Stimulated activated naive CD8-positive, alpha-beta T cell treated with anti-CD3 and anti-CD28 coated beads, Interleukin-15, amount 100 ng/mL, for 72 hours (primary cell): ENCODE measurements around the gene SULT1C2.

Source experiments
- ATAC-seq: fragments of 150-1000 bp; cut with Tn5 transposase; 2 replicates; pipeline ENCODE4 v1.10.0; 2021; ENCODE audit warnings: mild to moderate bottlenecking, moderate library complexity
- DNase-seq, 2 donors: peaks; one replicate each; pipeline ENCODE4 v3.0.0; 2021 to 2022
- H3K27ac Mint-ChIP-seq, 2 donors: one replicate each; pipeline ENCODE4 v1.8.0; 2022; ENCODE audit warnings: mild to moderate bottlenecking in 2 of 2, mixed read lengths in 2 of 2, moderate library complexity in 2 of 2
- H3K27me3 Mint-ChIP-seq: one replicate; pipeline ENCODE4 v1.8.0; 2022; ENCODE audit warnings: mixed read lengths
- H3K4me1 Mint-ChIP-seq: one replicate; pipeline ENCODE4 v1.8.0; 2022; ENCODE audit warnings: mild to moderate bottlenecking, mixed read lengths
- H3K4me3 Mint-ChIP-seq, 2 donors: one replicate each; pipeline ENCODE4 v1.8.0; 2022; ENCODE audit warnings: mild to moderate bottlenecking in 2 of 2, mixed read lengths in 2 of 2, moderate library complexity in 1 of 2
- H3K9me3 Mint-ChIP-seq, 2 donors: one replicate each; pipeline ENCODE4 v1.8.0; 2022; ENCODE audit warnings: mixed read lengths in 2 of 2

Gene SULT1C2

DNA sequence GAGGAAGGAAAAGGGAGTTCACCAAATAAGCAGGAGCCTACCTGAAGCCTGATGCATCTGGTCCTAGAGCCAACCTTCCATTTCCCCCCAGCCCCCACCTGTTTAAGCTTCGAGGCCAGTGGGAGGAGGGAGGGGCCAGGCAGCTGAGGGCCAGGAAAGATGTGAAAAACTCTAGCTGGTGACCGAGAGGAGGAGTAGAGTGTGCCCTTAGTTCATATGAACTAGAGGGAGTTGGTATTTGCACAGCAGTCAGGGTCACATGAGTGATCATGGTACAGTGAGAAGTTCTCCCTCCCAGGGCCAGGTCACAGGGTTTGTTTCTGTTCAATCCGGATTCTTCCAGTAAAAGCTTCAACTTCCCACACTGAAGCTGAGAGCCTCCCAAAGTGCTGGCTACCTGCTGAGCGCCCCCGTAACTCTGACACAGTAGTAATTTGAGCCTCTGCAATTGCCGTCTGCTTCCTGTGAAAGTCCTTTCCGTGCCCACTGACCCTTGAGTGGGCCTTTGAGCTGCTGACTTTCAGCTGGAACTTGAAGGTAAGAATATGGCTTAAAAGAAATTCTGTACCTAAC lies at the start of gene SULT1C2:
SULT1C2 (plus strand) TSS at position 362 of the 573 bp plus-strand sequence. CDS start 4,773 bp downstream, outside the sequence.
- H3K4me3 Mint-ChIP-seq = no peak within 1 kb of the TSS
- peaks cover 16% of the 10 kb centered on the region for H3K27me3 Mint-ChIP-seq
- DNase-seq (no peak), ATAC-seq (no peak)
- H3K4me1 Mint-ChIP-seq = no peaks in the 10 kb centered on the region
- no peak within 1 kb of the TSS for H3K27ac Mint-ChIP-seq
- peaks cover 0 to 12% of the 10 kb centered on the region in 2 donors for H3K9me3 Mint-ChIP-seq

DNA sequence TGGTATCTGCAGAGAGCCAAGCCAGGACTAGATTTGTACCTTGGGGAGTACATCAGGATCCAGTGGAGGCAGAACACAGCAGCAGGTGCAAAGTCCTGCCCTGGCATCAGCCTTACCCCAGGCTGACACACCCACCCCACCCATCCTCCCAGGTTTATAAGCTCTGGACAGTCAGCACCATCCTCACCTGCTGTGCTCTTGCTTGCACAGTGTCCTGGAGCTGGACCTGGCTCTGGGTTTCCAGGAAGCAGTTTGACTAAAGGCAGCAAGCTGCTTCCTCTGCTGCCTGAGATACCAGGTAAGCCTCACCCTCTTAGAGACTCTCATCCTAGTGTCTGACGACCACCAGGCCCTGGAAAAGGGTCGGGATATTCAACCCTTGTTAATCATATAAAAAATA lies 48.9 kb upstream of the SULT1C2 start, which contains the start of gene SULT1C3:
SULT1C3 (plus strand) TSS at position 183 of the 400 bp plus-strand sequence. CDS start 7,227 bp downstream, outside the sequence.
- peaks cover 0 to 5% of the 10 kb centered on the region in 2 donors for H3K9me3 Mint-ChIP-seq
- H3K27me3 Mint-ChIP-seq = peaks cover 5% of the 10 kb centered on the region
- no peaks in the 10 kb centered on the region for H3K4me1 Mint-ChIP-seq
- DNase-seq = no peak
- no peak for ATAC-seq
- H3K27ac Mint-ChIP-seq = no peak within 1 kb of the TSS
- H3K4me3 Mint-ChIP-seq = no peak within 1 kb of the TSS

DNA sequence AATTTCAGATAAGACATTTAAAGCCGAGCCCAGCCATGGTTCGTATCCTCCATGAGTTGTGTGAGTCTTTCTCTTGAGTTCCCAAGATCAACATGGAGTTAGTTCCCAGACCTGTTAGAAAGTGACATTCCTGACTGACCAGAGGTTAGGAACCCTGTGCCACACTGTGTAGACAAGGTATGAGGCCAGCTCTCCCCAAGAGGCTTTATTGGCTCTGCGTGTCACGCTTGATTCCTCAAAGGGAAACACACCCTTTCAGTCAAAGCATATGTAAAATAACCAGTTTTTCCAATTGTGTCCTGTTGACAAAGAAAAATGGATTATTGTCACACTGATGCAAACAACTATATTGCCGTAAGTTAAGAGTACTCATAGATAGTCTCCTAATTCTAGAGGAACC lies 47.7 kb upstream of the SULT1C2 start:
- Mint-ChIP-seq H3K27ac (no peak overlapping the region), H3K4me1 (no peaks in the 10 kb centered on the region), H3K9me3 (peaks cover 0 to 3% of the 10 kb centered on the region in 2 donors), H3K27me3 (peaks cover 4% of the 10 kb centered on the region), H3K4me3 (no peak overlapping the region)
- DNase-seq (no peak), ATAC-seq (no peak)

DNA sequence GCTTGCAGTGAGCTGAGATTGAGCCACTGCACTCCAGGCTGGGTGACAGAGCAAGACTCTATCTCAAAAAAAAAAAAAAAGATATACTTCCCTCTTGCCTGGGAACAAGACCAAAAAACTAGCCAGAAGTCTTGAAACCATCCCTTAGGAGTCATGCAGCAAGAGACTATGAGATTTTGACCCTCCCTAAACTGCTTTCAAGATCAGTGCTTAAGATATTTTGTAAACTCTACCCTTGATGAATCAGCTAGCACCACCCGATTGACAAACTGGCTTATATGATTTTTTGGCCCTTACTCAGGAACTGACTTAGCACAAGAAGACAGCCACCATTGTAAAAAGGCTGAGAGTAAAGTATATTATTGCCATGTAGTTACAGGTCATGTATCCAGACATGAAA lies 45.1 kb upstream of the SULT1C2 start:
- H3K27me3 Mint-ChIP-seq = peaks cover 7% of the 10 kb centered on the region
- no peak for DNase-seq
- H3K4me3 Mint-ChIP-seq = no peak overlapping the region
- H3K4me1 Mint-ChIP-seq = no peaks in the 10 kb centered on the region
- ATAC-seq = no peak
- no peak overlapping the region for H3K27ac Mint-ChIP-seq
- peaks cover 0 to 7% of the 10 kb centered on the region in 2 donors for H3K9me3 Mint-ChIP-seq

DNA sequence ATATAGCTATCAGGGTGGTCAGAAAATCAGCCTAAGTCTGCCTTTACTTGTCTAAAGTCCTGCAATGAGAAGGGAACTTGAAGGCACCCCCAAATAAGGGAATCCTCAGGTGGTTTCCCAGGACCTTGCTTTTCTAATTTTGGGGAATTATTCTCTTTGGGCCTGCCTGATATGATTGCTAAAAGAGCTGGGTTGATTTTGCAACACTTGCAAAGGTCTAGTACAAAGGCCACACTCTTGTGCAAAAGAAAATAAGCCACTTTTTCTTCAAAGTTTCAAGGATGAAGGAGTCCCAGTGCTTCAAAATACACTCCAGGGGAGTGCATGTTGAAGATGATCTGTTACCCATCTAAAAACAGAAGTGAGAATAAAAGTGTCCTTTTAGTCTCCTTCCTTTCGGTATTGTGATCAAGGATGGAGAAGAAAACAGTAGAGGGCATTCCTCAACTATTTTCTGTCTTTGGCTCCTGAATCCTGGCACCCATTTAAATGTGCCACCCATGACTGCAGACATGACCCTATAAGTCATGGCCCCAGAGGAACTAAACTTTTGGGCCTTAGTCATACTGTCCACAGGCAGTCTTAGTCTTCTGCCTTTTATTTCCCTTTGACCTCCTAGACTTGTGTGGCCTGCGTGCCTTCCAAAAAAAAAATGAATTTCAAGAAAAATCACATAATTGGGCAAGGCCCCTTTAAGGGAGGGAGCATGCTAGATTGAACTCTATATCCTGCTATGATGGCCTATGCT lies 43.9 kb upstream of the SULT1C2 start:
- Mint-ChIP-seq H3K27me3 (peaks cover 7% of the 10 kb centered on the region), H3K4me3 (no peak overlapping the region), H3K9me3 (peaks cover 0 to 7% of the 10 kb centered on the region in 2 donors), H3K4me1 (no peaks in the 10 kb centered on the region), H3K27ac (no peak overlapping the region)
- DNase-seq = no peak
- ATAC-seq = no peak

DNA sequence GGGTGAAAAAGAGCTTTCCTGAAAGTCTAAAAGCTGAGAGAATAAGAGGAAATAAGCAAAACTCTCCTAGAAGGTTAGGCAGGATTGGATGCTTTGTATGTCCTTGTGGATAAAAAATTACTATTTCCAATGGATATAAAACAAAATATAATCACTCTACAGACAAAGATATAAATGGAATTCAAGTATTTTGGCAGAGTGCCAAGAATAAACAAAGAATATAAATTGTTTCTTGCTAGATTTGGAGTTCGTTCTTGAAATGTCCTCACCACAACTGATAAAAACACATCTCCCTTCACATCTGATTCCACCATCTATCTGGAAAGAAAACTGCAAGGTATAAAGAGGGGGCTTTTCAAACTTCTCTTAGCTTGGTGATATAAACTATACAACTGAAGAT lies 35.6 kb upstream of the SULT1C2 start:
- ATAC-seq (no peak), DNase-seq (no peak)
- Mint-ChIP-seq H3K27ac (no peak overlapping the region), H3K27me3 (no peaks in the 10 kb centered on the region), H3K4me3 (no peak overlapping the region), H3K9me3 (no peaks in the 10 kb centered on the region), H3K4me1 (no peaks in the 10 kb centered on the region)

DNA sequence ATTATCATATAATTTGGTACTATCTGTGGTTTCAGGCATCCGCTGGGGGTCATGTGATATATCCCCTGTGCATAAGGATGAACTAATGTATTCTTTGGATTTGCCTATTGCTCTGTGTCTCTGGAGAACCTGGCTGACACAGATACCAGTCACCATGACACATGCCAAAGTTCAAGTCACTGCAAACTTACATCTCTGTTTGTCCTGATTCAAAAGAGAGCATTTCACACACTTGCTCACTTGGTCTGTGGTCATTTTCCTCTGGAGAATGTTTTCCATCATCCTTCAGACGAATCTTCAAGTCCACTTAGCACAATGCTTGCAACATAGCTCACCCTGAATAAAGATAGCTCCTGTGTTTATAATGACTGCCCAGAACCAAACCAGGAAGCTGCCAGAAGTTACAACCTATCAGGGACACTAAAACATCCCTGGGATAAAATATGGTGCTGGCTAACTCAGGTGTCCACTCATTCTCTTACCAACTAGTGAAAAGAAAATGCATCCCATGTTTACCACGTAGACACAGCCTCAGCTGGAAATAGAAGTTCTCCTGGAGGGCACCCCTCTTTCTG lies 30.9 kb upstream of the SULT1C2 start:
- Mint-ChIP-seq H3K4me3 (no peak overlapping the region), H3K9me3 (no peaks in the 10 kb centered on the region), H3K4me1 (no peaks in the 10 kb centered on the region), H3K27me3 (peaks cover 7% of the 10 kb centered on the region), H3K27ac (peak overlapping the region in 1 of 2 donors; percentile 23)
- ATAC-seq (no peak), DNase-seq (no peak)

DNA sequence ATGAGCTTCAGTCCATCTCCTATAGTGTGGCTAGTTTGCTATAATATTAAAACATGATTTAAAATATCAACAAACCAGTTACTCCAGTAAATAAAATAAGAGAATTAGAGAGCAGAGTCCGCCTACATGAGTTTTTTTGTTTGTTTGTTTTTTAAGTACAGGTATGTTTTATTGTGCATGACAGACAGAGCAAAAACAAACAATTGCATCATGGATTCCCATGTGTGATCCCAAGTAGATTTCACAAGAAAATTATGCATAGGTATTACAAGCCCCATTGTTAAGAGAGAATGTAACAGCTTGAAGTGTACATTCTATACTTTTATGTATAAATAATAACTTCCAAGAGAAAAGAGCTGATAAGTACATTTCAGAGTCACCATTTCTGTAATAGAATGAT lies 27.9 kb upstream of the SULT1C2 start:
- ATAC-seq = no peak
- no peak overlapping the region for H3K4me3 Mint-ChIP-seq
- no peaks in the 10 kb centered on the region for H3K9me3 Mint-ChIP-seq
- peaks cover 7% of the 10 kb centered on the region for H3K27me3 Mint-ChIP-seq
- no peak overlapping the region for H3K27ac Mint-ChIP-seq
- H3K4me1 Mint-ChIP-seq = no peaks in the 10 kb centered on the region
- no peak for DNase-seq

DNA sequence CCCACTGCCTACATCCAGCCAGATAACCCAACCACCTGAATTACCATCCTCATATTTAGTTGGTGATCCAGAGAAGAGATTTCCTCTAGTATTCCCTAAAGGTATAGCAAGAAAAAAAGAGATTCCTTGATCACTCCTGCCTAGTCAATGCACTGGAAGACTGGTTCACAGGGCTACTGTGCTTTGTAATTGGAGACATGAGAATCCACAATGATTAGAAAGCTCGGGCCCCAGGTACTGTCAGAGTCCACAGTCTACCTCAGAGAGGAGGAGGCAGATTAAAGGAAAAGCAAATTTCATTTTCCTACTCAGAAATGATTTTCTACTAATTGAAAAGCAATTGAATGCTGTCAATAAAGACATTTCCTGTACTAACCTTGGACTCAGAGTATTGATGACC lies 26.7 kb upstream of the SULT1C2 start:
- Mint-ChIP-seq H3K9me3 (no peaks in the 10 kb centered on the region), H3K4me3 (no peak overlapping the region), H3K27ac (no peak overlapping the region), H3K4me1 (no peaks in the 10 kb centered on the region), H3K27me3 (peaks cover 7% of the 10 kb centered on the region)
- DNase-seq = no peak
- no peak for ATAC-seq

DNA sequence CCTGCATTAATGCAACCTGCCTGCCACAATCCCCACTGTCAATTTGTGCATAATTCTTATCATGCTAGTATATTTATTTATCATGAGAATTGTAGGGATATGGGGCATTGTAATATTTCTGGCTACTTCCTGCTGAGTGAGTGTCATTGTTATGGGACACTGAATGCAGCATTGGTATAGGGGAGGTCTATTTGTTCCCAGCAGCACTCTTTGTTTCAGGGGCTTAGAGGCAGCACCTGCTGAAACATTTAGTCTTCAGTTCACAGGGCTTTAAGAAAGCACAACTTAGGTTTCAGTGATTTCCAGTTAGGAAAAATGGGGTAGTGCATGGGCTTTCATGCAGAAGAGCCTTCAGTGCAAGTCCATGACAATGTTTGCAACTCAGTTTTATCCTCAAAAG lies 25.3 kb upstream of the SULT1C2 start:
- H3K4me1 Mint-ChIP-seq = no peaks in the 10 kb centered on the region
- DNase-seq (no peak), ATAC-seq (no peak)
- no peaks in the 10 kb centered on the region for H3K9me3 Mint-ChIP-seq
- no peak overlapping the region for H3K27ac Mint-ChIP-seq
- peaks cover 14% of the 10 kb centered on the region for H3K27me3 Mint-ChIP-seq
- H3K4me3 Mint-ChIP-seq = no peak overlapping the region

DNA sequence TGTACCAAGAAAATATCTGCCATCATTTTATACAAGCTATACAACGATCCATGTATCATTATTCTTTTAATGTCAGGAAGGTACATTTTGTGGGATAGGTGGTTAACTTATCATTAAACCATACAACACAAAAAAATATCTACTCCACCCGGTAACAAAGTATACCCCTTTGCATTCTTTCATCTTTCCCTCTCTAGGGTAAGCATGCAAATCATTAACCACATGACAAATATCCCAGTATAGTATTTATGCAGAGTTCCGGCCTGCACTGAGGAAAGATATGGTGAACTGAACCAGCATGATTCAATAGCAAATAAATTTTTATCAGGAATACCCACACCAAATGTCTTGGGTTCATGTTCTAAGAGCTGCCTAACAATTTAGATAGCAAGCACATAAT lies 22.5 kb upstream of the SULT1C2 start:
- DNase-seq (no peak), ATAC-seq (no peak)
- Mint-ChIP-seq H3K27me3 (peaks cover 23% of the 10 kb centered on the region), H3K9me3 (no peaks in the 10 kb centered on the region), H3K4me3 (no peak overlapping the region), H3K4me1 (no peaks in the 10 kb centered on the region), H3K27ac (no peak overlapping the region)

DNA sequence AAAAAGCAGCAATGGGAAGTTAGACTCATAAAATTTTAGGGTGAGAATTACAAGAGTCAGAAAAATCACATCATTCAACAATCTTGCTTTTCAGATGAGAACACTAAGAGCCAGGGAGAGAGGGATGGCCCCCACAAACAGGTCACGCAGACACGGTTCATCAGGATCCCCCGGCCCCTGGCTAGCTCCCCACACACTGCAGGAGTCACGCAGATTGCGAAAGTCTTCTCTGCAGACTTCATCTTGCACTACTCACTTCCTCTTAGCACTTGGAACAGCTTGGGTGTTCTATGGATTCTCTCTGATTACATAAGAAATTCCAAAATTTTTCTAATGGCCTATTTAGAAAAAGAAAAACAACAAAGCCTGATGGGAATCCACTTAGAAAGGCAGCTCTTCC lies 21.6 kb upstream of the SULT1C2 start:
- no peaks in the 10 kb centered on the region for H3K9me3 Mint-ChIP-seq
- H3K27me3 Mint-ChIP-seq = peaks cover 29% of the 10 kb centered on the region
- ATAC-seq (no peak), DNase-seq (no peak)
- no peak overlapping the region for H3K4me3 Mint-ChIP-seq
- H3K27ac Mint-ChIP-seq = no peak overlapping the region
- no peaks in the 10 kb centered on the region for H3K4me1 Mint-ChIP-seq

DNA sequence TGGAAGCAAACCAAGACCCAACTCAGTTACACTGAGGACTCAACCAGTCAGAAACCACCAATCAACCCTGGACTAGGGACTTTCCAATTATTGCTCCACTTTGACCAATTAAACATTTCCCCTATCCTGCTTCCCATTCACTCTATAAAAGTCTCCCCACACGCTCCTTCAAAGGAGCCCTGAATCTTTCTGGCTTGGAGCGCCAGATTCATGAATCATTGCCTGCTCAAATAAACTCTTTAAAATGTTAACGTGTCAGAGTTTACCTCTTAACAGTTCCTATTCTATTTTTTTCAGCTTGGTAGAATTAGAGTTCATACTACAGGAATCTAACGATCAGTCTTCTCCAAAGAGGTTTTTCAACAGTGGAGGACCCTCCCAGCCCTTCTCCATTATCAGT lies 20.7 kb upstream of the SULT1C2 start:
- no peak for ATAC-seq
- DNase-seq = no peak
- Mint-ChIP-seq H3K4me1 (no peaks in the 10 kb centered on the region), H3K4me3 (no peak overlapping the region), H3K27me3 (peaks cover 29% of the 10 kb centered on the region), H3K9me3 (no peaks in the 10 kb centered on the region), H3K27ac (no peak overlapping the region)

DNA sequence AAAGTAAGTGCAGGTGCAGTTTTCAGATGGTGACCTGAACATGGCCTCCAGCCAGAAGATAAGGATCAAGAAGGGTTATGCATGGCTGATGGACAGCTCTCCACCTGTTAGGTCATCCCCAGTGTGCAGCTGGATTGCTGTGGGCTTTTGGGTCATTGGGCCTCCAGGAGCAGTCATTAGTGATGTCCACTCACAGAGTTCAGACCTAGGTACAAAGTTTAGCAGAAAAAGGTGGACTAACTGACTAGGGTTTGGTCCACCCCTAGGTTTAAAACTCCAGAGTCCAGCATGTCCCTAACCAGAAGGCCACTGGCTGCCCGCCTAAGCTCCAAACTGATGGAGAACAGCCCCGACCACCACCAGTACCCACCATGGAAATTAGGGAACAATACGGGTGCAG lies 18.3 kb upstream of the SULT1C2 start:
- peaks cover 29% of the 10 kb centered on the region for H3K27me3 Mint-ChIP-seq
- H3K4me3 Mint-ChIP-seq = no peak overlapping the region

DNA sequence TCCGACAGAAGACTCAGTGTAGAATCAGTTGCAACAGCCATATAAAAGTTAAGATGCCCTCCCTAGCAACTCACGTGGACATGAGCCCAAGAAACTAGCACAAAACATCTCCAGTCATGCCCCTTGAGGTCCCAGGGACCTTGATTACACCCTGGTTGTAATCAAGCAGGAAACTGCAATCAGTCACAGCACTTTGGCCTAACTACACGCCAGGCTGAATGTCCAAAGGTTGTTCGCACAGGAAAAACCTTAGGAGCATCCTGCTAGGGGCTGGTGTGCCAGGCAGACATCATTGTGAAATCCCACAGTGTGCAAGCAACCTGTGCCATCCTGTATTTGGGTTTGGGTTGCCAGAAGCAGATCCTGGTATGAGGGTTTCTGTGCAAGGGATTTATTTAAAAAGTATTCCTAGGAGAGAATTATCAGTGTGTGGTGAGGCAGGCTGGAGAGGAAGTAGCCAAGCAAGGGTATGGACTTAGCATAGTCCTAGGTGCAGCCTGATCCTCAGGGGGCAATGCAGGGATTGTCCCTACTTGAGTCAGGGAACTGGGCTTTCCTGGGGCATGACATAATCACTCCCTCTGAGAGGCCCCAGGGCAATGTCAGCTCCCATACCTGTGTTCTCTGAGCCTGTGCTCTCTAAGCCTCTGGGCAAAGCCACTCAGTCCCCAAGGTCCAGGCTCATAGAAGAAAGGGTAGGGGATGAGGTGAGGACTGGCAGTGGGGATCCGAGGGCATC lies 17.8 kb upstream of the SULT1C2 start:
- no peaks in the 10 kb centered on the region for H3K9me3 Mint-ChIP-seq
- H3K27me3 Mint-ChIP-seq = peaks cover 29% of the 10 kb centered on the region
- H3K4me3 Mint-ChIP-seq = no peak overlapping the region
- no peaks in the 10 kb centered on the region for H3K4me1 Mint-ChIP-seq
- no peak for ATAC-seq
- H3K27ac Mint-ChIP-seq = no peak overlapping the region
- no peak for DNase-seq

More for the DNA sequence above, 18.3 kb upstream of the SULT1C2 start:
- no peak for DNase-seq
- Mint-ChIP-seq H3K27ac (no peak overlapping the region), H3K4me1 (no peaks in the 10 kb centered on the region), H3K9me3 (no peaks in the 10 kb centered on the region)
- ATAC-seq = no peak
